Lung (tissue), 12 donors: ENCODE data around the gene TMEM144. TPM values are rescaled to one million over a fixed set of nuclear protein-coding genes. Genes with fewer than 3 reads are reported as not detected.

Experiments
- ATAC-seq: fragments of 200-7000 bp; cut with Tn5 transposase; one replicate; pipeline ENCODE4 v1.9.1; 2020; ENCODE audit warnings: moderate number of reproducible peaks; ENCODE audit not compliant: insufficient read depth, low FRiP score
- DNase-seq, 3 donors: peaks; one replicate each; pipeline ENCODE4 v3.0.0-alpha.2; 2013 to 2017
- H3K27ac ChIP-seq, 2 donors: one replicate each; pipeline ENCODE4 v1.5.1; 2013; ENCODE audit warnings: mild to moderate bottlenecking in 2 of 2, moderate library complexity in 2 of 2, control low read depth in 1 of 2, inconsistent platforms in 1 of 2, low read depth in 1 of 2, low read length in 1 of 2
- H3K27me3 ChIP-seq, 3 donors: one replicate each; pipeline ENCODE4 v1.5.1; 2013; ENCODE audit warnings: low read length in 2 of 3; ENCODE audit not compliant: control insufficient read depth in 3 of 3, insufficient read depth in 3 of 3
- H3K36me3 ChIP-seq, 4 donors: one replicate each; pipeline ENCODE4 v1.5.1; 2013; ENCODE audit warnings: low read length in 4 of 4, mild to moderate bottlenecking in 1 of 4, moderate library complexity in 1 of 4; ENCODE audit not compliant: control insufficient read depth in 4 of 4, insufficient read depth in 4 of 4
- H3K4me1 ChIP-seq, 5 donors: one replicate each; pipeline ENCODE4 v1.5.1; 2013; ENCODE audit warnings: low read length in 5 of 5, mild to moderate bottlenecking in 2 of 5, moderate library complexity in 1 of 5; ENCODE audit not compliant: control insufficient read depth in 5 of 5, insufficient read depth in 5 of 5
- H3K4me3 ChIP-seq: one replicate; pipeline ENCODE4 v1.5.1; 2013; ENCODE audit warnings: mild to moderate bottlenecking, control low read depth, moderate library complexity
- H3K9ac ChIP-seq, 2 donors: one replicate each; pipeline ENCODE4 v1.5.1; 2013; ENCODE audit warnings: low read length in 2 of 2, control low read depth in 1 of 2; ENCODE audit not compliant: insufficient read depth in 1 of 2
- H3K9me3 ChIP-seq, 4 donors: one replicate each; pipeline ENCODE4 v1.5.1; 2013; ENCODE audit warnings: low read length in 3 of 4, mild to moderate bottlenecking in 1 of 4, moderate library complexity in 1 of 4; ENCODE audit not compliant: control insufficient read depth in 4 of 4, insufficient read depth in 3 of 4
- WGBS, 2 donors: extraction: QIAGEN DNeasy Blood & Tissue Kit; methylation state at CpG; one replicate each; pipeline ENCODE4 v1.1.7; 2013; 5-methylcytosine and 5-hydroxymethylcytosine counted together
- polyA plus RNA-seq, 2 donors: library from polyadenylated mRNA; stranded (reverse); fragments of 200-250 nt; gene quantifications; one replicate each; pipeline ENCODE4 v1.2.1, GENCODE V29; 2013
- total RNA-seq, 2 donors: library from RNA; depleted of rRNA in 1 of 2; stranded (reverse); fragments of >200 nt in 1 of 2; gene quantifications; one replicate each; pipeline ENCODE4 v1.2.1, GENCODE V29; 2014 to 2021
- TF ChIP-seq, protein P1 (sequence below): IDR thresholded peaks from 2 replicates; pipeline ENCODE4 v1.5.1; 2012; ENCODE audit warnings: mild to moderate bottlenecking; ENCODE audit errors: control extremely low read depth, extremely low read depth
- donor health status: control.
- donor health status: control.
- donor health status: Bipolar disorder and iron deficiency.
- donor health status: healthy.
- donor health status: DM: yes; HTN: yes; CAD: no.

The TMEM144 gene
- total and polyA plus RNA-seq, 4 donors = 3.7 to 17.3 (median 11.6) TPM

DNA sequence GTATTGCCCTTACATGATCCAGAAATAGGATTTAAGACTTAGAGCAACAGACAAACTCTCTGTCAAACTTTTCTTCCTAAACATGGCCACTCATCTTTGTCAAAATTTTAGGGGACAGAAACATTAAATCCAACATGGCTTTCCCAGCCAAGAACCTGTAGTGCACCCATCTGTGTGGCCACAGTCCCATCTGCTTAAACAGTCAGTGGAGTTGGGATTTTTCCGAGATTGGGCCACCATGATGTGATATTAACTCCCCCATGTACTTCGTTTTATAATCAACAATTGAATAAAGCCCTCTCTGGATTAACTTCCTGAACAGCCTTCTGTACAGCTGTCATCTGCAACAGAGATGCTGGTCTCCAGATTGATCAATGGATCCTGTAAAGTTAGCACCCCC lies 28.9 kb downstream of the TMEM144 start:
- Histone ChIP-seq H3K9me3 (no peaks in the 10 kb centered on the region), H3K36me3 (peaks cover 0 to 3% (median 0%) of the 10 kb centered on the region in 4 donors), H3K4me3 (no peak overlapping the region), H3K27ac (no peak overlapping the region), H3K27me3 (no peaks in the 10 kb centered on the region), H3K4me1 (peaks cover 0 to 3% (median 0%) of the 10 kb centered on the region in 5 donors), H3K9ac (no peak overlapping the region)
- DNase-seq (no peak), ATAC-seq (no peak)
- WGBS, 2 donors = 83 to 94% methylated on average over 2 of the region's 2 CpGs
- TF ChIP-seq, protein P1, sequence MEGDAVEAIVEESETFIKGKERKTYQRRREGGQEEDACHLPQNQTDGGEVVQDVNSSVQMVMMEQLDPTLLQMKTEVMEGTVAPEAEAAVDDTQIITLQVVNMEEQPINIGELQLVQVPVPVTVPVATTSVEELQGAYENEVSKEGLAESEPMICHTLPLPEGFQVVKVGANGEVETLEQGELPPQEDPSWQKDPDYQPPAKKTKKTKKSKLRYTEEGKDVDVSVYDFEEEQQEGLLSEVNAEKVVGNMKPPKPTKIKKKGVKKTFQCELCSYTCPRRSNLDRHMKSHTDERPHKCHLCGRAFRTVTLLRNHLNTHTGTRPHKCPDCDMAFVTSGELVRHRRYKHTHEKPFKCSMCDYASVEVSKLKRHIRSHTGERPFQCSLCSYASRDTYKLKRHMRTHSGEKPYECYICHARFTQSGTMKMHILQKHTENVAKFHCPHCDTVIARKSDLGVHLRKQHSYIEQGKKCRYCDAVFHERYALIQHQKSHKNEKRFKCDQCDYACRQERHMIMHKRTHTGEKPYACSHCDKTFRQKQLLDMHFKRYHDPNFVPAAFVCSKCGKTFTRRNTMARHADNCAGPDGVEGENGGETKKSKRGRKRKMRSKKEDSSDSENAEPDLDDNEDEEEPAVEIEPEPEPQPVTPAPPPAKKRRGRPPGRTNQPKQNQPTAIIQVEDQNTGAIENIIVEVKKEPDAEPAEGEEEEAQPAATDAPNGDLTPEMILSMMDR = no peak

DNA sequence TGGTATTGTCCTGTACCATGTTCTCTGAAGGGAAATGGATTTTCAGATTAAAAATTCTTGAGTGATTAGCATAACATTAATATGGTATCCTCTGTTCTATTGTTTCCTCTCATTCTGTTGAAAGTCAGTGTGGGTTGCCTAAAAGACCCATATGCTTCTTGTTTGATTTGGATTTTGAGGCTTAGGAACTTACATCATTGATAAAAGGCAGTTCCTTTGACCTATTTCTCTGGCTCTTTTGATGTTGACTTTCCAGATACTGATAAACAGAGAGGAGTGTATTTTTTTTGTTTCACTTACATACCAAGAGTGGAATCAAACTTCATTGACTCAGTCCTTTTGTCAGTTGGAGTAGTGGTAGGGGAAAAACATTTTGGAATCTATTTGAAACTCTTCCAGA lies 32.8 kb downstream of the TMEM144 start:
- ATAC-seq = no peak
- no peak for DNase-seq
- no peak overlapping the region for H3K9ac ChIP-seq
- H3K9me3 ChIP-seq = no peaks in the 10 kb centered on the region
- H3K36me3 ChIP-seq = no peaks in the 10 kb centered on the region
- H3K4me3 ChIP-seq = no peak overlapping the region
- H3K27ac ChIP-seq = no peak overlapping the region
- no peaks in the 10 kb centered on the region for H3K27me3 ChIP-seq
- no peaks in the 10 kb centered on the region for H3K4me1 ChIP-seq
- TF ChIP-seq, protein P1 = no peak

DNA sequence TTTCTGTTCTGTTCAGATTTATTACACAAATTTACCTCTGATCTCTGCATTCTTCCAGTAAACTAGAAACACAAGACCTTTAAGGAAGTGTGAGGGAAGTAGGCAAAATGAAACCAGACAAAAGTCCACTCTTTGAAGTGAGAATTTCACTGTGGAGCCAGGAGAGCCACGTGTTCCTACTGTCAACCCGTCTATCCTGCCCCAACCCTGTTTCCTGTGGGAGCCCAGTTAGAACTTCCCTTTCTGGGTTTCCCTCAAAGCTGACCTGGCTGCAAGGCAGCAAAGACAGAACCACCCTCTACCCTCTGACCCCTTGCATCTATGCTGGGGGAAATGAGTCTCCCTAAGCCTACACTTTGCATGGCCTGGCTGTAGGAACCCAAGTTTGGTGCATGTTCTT lies 40.0 kb downstream of the TMEM144 start:
- TF ChIP-seq, protein P1 = no peak
- 12 to 24% methylated on average over 2 of the region's 2 CpGs for WGBS, 2 donors
- Histone ChIP-seq H3K27me3 (no peaks in the 10 kb centered on the region), H3K4me1 (peaks cover 0 to 3% (median 0%) of the 10 kb centered on the region in 5 donors), H3K9ac (no peak overlapping the region), H3K27ac (no peak overlapping the region), H3K9me3 (no peaks in the 10 kb centered on the region), H3K36me3 (no peaks in the 10 kb centered on the region), H3K4me3 (no peak overlapping the region)
- DNase-seq (peak in 1 of 3 donors; percentile 7), ATAC-seq (no peak)

DNA sequence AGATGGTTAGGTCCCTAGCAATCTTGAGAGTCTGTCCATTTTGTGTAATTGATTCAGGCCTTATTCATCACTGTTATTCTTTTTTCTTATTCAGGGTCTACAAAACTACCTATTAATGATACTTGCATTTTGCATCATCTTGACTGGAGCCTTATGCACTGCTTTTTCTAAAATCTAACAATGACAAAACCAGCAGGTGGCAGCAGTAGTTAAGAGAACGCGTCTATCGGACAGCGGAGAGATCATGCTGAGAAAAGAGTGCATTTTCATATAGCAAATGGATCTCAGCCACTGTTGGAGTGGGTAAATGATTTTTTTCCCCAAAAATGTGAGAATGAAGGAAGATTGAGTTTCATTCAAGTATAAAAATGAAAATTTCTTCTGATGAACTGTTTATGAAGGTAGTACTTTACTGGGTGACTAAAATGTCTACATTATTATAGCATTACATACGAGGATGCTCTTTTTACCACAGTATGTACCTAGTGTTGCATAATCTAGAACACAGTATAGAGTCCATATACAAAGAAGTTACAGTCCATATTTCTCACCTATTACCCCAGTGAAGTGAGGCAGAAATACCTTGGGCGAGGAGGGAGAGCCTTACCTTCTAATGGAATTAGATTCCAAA lies 43.2 kb downstream of the TMEM144 start:
- 21 to 29% methylated on average over 6 of the region's 6 CpGs for WGBS, 2 donors
- Histone ChIP-seq H3K27ac (no peak overlapping the region), H3K4me3 (no peak overlapping the region), H3K27me3 (no peaks in the 10 kb centered on the region), H3K9me3 (no peaks in the 10 kb centered on the region), H3K36me3 (no peaks in the 10 kb centered on the region), H3K4me1 (peaks cover 0 to 3% (median 0%) of the 10 kb centered on the region in 5 donors), H3K9ac (no peak overlapping the region)
- DNase-seq (peak; percentile 43 to 78 (median 76)), ATAC-seq (peak; percentile 75)
- TF ChIP-seq, protein P1 = peak; percentile 20
